Common myeloid progenitor, CD34-positive (primary cell): ENCODE data around the gene USP53.

Experiments
- CTCF ChIA-PET: fragments of 350-600 bp; sonication (Branson Sonifier 250); formaldehyde crosslinking; loops from one replicate; lab custom pipeline; 2021; ENCODE audit warnings: antibody characterized with exemption; lab: Charles Lee
- POLR2A ChIA-PET: fragments of 350-600 bp; sonication (Branson Sonifier 250); formaldehyde crosslinking; loops from one replicate; lab custom pipeline; 2021; ENCODE audit warnings: antibody characterized with exemption; lab: Charles Lee
- DNase-seq, 3 donors: peaks; one replicate each; pipeline versions ENCODE4 v3.0.0 to v3.0.0-alpha.2; 2013
- H3K27ac ChIP-seq, 2 experiments: 1 replicate in 1 of 2; 2 replicates in 1 of 2; pipeline ENCODE4 v1.7.0; 2013; ENCODE audit warnings: inconsistent platforms in 2 of 2, low read length in 2 of 2, mild to moderate bottlenecking in 2 of 2, low read depth in 1 of 2, moderate library complexity in 1 of 2; ENCODE audit not compliant: severe bottlenecking in 2 of 2, insufficient read depth in 1 of 2, poor library complexity in 1 of 2
- H3K27me3 ChIP-seq, 5 experiments: replicated peaks in 2 of 5; 1 replicate in 3 of 5; 2 replicates in 2 of 5; pipeline versions ENCODE4 v1.6.1 to v1.7.0; 2013; ENCODE audit warnings: low read length in 4 of 5, mild to moderate bottlenecking in 2 of 5, moderate library complexity in 2 of 5, inconsistent platforms in 1 of 5; ENCODE audit not compliant: insufficient read depth in 5 of 5, control insufficient read depth in 4 of 5
- H3K36me3 ChIP-seq, 4 experiments: 1 replicate in 2 of 4; 2 replicates in 2 of 4; pipeline versions ENCODE4 v1.6.1 to v1.7.0; 2013; ENCODE audit warnings: low read length in 3 of 4, control low read depth in 1 of 4, mild to moderate bottlenecking in 1 of 4; ENCODE audit not compliant: control insufficient read depth in 4 of 4, insufficient read depth in 4 of 4
- H3K4me1 ChIP-seq, 4 experiments: 1 replicate in 3 of 4; 2 replicates in 1 of 4; pipeline versions ENCODE4 v1.6.1 to v1.7.1; 2013; ENCODE audit warnings: low read length in 3 of 4, mild to moderate bottlenecking in 3 of 4, control low read depth in 1 of 4, inconsistent platforms in 1 of 4, moderate library complexity in 1 of 4; ENCODE audit not compliant: control insufficient read depth in 4 of 4, insufficient read depth in 4 of 4; ENCODE audit errors: control extremely low read depth in 1 of 4
- H3K4me3 ChIP-seq, 7 experiments: 1 replicate in 4 of 7; 2 replicates in 3 of 7; pipeline versions ENCODE4 v1.5.1 to v1.7.0; 2013; ENCODE audit warnings: mild to moderate bottlenecking in 7 of 7, low read length in 6 of 7, moderate library complexity in 6 of 7, inconsistent platforms in 2 of 7, low read depth in 2 of 7, control low read depth in 1 of 7; ENCODE audit not compliant: insufficient read depth in 4 of 7, control insufficient read depth in 1 of 7; ENCODE audit errors: extremely low read depth in 1 of 7
- H3K9me3 ChIP-seq, 5 experiments: 1 replicate in 4 of 5; 2 replicates in 1 of 5; pipeline versions ENCODE4 v1.6.1 to v1.7.1; 2013; ENCODE audit warnings: low read length in 4 of 5, mild to moderate bottlenecking in 2 of 5, inconsistent platforms in 1 of 5, low read depth in 1 of 5, moderate library complexity in 1 of 5; ENCODE audit not compliant: control insufficient read depth in 4 of 5, insufficient read depth in 2 of 5; ENCODE audit errors: control extremely low read depth in 1 of 5
- WGBS: methylation state at CpG from one replicate; pipeline ENCODE4 v1.1.5; 2013; ENCODE audit not compliant: insufficient coverage; 5-methylcytosine and 5-hydroxymethylcytosine counted together

The USP53 gene

DNA sequence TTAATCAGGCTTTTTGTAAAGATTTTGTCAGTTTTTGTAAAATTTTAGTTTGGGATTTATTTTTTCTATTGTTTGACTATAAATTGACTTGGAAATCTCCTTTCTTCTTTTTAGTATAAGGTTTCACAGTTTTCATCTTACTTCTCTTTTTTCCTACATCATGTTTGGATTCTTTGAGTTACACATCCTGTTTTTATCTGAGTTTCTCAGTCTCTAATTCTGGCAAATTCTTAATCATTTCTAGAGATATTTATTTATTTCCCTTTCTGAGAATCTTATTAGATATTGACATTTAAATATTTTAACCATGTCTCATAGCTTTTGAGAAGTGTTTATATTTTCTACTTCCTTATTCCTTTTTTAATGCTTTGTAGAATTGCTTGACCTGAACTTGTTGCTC is 20.7 kb downstream of the USP53 start:
- Histone ChIP-seq H3K9me3 (peaks cover 0 to 1% (median 0%) of the 10 kb centered on the region in 5 experiments), H3K4me3 (no peak overlapping the region), H3K36me3 (peaks cover 0 to 10% (median 7%) of the 10 kb centered on the region in 4 experiments), H3K27ac (no peak overlapping the region), H3K4me1 (peaks cover 4 to 16% (median 12%) of the 10 kb centered on the region in 4 experiments), H3K27me3 (no peaks in the 10 kb centered on the region)
- ChIA-PET POLR2A (no interaction called here), CTCF (no interaction called here)
- DNase-seq, result peak in 2 of 3 donors; percentile 6 to 16

- Histone ChIP-seq H3K4me3 (peak overlapping the region in 1 of 7 experiments; percentile 17), H3K36me3 (peaks cover 0 to 10% (median 7%) of the 10 kb centered on the region in 4 experiments), H3K27me3 (no peaks in the 10 kb centered on the region), H3K4me1 (peaks cover 4 to 16% (median 12%) of the 10 kb centered on the region in 4 experiments), H3K9me3 (peaks cover 0 to 1% (median 0%) of the 10 kb centered on the region in 5 experiments), H3K27ac (no peak overlapping the region)
- POLR2A ChIA-PET, result no interaction called here
- CTCF ChIA-PET, result interaction anchor here (1.1 kb wide), 1 partner anchor 18 kb away, joined by 3 read pairs; no protein-coding TSS in a partner anchor
- DNase-seq, result peak in 2 of 3 donors; percentile 24 to 39
- 25% methylated on average over 3 of the region's 3 CpGs for WGBS
Measured at GRCh38 chr4:119233750-119234149, 21.2 kb downstream of the USP53 start.

DNA sequence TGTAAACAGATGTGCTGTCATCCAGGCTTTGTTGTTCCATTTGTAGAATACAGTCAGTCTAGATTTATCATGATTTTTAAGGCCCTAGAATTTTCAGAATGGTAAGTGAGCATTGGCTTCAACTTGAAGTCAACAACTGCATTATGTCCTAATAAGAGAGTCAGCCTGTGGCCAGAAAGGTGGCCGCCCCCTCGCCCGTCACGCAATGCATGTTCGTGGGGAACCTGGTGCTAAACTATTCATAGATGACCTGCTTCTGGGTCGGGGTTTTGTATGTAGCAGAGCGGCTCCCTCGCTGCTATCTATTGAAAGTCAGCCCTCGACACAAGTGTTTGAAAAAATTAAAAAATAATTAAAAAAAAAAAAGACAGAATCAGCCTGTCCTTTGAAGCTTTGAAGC is 24.7 kb downstream of the USP53 start:
- ChIA-PET CTCF (interaction anchor here (1.1 kb wide), 1 partner anchor 13 kb away, joined by 4 read pairs; no protein-coding TSS in a partner anchor), POLR2A (no interaction called here)
- no peak for DNase-seq
- Histone ChIP-seq H3K36me3 (peaks cover 0 to 10% (median 3%) of the 10 kb centered on the region in 4 experiments), H3K9me3 (no peaks in the 10 kb centered on the region), H3K4me3 (no peak overlapping the region), H3K4me1 (peaks cover 4 to 15% (median 9%) of the 10 kb centered on the region in 4 experiments), H3K27ac (no peak overlapping the region), H3K27me3 (no peaks in the 10 kb centered on the region)
- 96% methylated on average over 9 of the region's 9 CpGs for WGBS

GRCh38 chr4:119237642-119238041 is 25.1 kb downstream of the USP53 start:
- Histone ChIP-seq H3K9me3 (no peaks in the 10 kb centered on the region), H3K4me1 (peaks cover 4 to 15% (median 9%) of the 10 kb centered on the region in 4 experiments), H3K27ac (no peak overlapping the region), H3K36me3 (peaks cover 0 to 10% (median 3%) of the 10 kb centered on the region in 4 experiments), H3K27me3 (no peaks in the 10 kb centered on the region), H3K4me3 (no peak overlapping the region)
- WGBS, result no CpG with 5 or more reads among the region's 2 CpGs
- no peak for DNase-seq
- ChIA-PET POLR2A (no interaction called here), CTCF (interaction anchor here (1.2 kb wide), 1 partner anchor 195 kb away, joined by 3 read pairs; no protein-coding TSS in a partner anchor)

DNA sequence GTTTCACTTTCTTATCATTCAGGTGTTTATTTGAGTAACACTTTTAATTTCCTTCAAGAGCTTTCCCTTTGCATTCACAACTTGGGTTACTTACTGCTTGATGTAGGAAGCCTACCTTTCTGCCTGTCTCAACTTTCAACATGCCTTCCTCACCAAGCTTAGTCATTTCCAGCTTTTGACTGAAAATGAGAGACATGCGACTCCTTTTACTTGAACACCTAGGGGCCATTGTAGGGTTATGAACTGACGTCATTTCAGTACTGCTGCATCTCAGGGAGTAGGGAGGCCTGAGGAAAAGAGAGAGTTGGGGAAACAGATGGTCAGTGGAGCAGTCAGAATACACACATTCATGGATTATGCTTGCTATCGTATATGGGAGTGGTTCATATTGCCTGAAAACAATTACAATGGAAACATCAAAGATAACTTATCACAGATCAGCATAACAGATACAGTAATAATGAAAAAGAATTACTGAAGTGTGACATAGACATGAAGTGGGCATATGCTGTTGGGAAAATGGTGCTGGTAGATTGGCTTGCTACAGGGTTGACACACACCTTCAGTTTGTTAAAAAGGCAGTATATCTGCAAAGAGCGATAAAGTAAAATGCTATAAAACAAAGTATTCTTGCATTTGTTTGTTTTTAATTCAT is 25.7 kb downstream of the USP53 start:
- no peaks in the 10 kb centered on the region for H3K9me3 ChIP-seq
- DNase-seq, result no peak
- peaks cover 4 to 11% (median 7%) of the 10 kb centered on the region in 4 experiments for H3K4me1 ChIP-seq
- no peak overlapping the region for H3K4me3 ChIP-seq
- peaks cover 0 to 10% (median 3%) of the 10 kb centered on the region in 4 experiments for H3K36me3 ChIP-seq
- no peak overlapping the region for H3K27ac ChIP-seq
- CTCF ChIA-PET, result interaction anchor here (1.2 kb wide), 1 partner anchor 196 kb away, joined by 3 read pairs; no protein-coding TSS in a partner anchor
- no peaks in the 10 kb centered on the region for H3K27me3 ChIP-seq
- WGBS, result 100% methylated on average over 1 of the region's 4 CpGs
- POLR2A ChIA-PET, result no interaction called here

DNA sequence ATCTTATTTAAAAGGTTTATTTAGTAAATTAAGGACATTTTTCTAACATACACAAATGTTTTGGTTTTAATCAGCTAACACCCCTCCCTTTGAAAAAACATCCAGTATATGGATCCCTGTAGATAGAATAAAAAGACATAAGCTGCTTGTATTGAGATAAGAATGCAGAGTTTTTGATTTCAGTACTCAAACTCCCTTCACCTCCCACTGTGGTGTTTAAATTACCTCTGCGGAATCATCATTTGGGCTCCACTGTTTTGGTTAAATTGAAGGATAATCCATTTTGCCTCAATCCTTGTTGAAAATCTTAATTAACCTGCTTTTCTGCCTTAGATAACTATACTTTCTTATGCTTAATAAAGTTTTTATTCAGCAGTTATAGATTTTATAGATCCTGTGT is 27.6 kb downstream of the USP53 start:
- POLR2A ChIA-PET, result no interaction called here

GRCh38 chr4:119240568-119240967 is 28.1 kb downstream of the USP53 start:
- H3K36me3 ChIP-seq, result peaks cover 0 to 6% (median 3%) of the 10 kb centered on the region in 4 experiments
- ChIA-PET CTCF (interaction anchor here (1.0 kb wide), 2 partner anchors 16 to 76 kb away, joined by 3 read pairs; no protein-coding TSS in a partner anchor), POLR2A (no interaction called here)
- H3K9me3 ChIP-seq, result no peaks in the 10 kb centered on the region
- H3K4me3 ChIP-seq, result no peak overlapping the region
- H3K27me3 ChIP-seq, result no peaks in the 10 kb centered on the region
- DNase-seq, result no peak
- WGBS, result no CpG with 5 or more reads among the region's 2 CpGs
- H3K27ac ChIP-seq, result no peak overlapping the region
- H3K4me1 ChIP-seq, result peaks cover 3 to 13% (median 6%) of the 10 kb centered on the region in 4 experiments

More for the DNA sequence above, 27.6 kb downstream of the USP53 start:
- Histone ChIP-seq H3K4me1 (peaks cover 3 to 12% (median 6%) of the 10 kb centered on the region in 4 experiments), H3K27ac (no peak overlapping the region), H3K9me3 (no peaks in the 10 kb centered on the region), H3K27me3 (no peaks in the 10 kb centered on the region), H3K4me3 (no peak overlapping the region), H3K36me3 (peaks cover 0 to 10% (median 3%) of the 10 kb centered on the region in 4 experiments)
- CTCF ChIA-PET, result interaction anchor here (1.0 kb wide), 2 partner anchors 16 to 76 kb away, joined by 3 read pairs; no protein-coding TSS in a partner anchor
- WGBS, result no CpG with 5 or more reads among the region's 1 CpG
- no peak for DNase-seq
